T-helper 2 cell (primary cell): ENCODE results near the gene PAN2.
"Not testable (repeated sequence)": the region's sequence is repeated elsewhere in the genome, so short reads cannot be mapped to it uniquely, and the experiment has no call there.

ENCODE experiments used
- DNase-seq, 5 experiments: peaks; one replicate each; pipeline versions ENCODE4 v3.0.0 to v3.0.0-alpha.2; 2012 to 2022
- total RNA-seq, 2 donors: gene quantifications; one replicate each; lab custom pipeline; 2026; lab: John Stamatoyannopoulos, UW

The PAN2 gene, protein sequence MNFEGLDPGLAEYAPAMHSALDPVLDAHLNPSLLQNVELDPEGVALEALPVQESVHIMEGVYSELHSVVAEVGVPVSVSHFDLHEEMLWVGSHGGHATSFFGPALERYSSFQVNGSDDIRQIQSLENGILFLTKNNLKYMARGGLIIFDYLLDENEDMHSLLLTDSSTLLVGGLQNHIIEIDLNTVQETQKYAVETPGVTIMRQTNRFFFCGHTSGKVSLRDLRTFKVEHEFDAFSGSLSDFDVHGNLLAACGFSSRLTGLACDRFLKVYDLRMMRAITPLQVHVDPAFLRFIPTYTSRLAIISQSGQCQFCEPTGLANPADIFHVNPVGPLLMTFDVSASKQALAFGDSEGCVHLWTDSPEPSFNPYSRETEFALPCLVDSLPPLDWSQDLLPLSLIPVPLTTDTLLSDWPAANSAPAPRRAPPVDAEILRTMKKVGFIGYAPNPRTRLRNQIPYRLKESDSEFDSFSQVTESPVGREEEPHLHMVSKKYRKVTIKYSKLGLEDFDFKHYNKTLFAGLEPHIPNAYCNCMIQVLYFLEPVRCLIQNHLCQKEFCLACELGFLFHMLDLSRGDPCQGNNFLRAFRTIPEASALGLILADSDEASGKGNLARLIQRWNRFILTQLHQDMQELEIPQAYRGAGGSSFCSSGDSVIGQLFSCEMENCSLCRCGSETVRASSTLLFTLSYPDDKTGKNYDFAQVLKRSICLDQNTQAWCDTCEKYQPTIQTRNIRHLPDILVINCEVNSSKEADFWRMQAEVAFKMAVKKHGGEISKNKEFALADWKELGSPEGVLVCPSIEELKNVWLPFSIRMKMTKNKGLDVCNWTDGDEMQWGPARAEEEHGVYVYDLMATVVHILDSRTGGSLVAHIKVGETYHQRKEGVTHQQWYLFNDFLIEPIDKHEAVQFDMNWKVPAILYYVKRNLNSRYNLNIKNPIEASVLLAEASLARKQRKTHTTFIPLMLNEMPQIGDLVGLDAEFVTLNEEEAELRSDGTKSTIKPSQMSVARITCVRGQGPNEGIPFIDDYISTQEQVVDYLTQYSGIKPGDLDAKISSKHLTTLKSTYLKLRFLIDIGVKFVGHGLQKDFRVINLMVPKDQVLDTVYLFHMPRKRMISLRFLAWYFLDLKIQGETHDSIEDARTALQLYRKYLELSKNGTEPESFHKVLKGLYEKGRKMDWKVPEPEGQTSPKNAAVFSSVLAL
- 103 to 127 reads per million in 2 donors for total RNA-seq

GRCh38 chr12:56333679-56334489 lies at the start of gene PAN2:
PAN2 (minus strand) TSS chr12:56334000; CDS start chr12:56333094, 906 bp downstream.
- peak; percentile 71 to 98 (median 88) for DNase-seq

DNA sequence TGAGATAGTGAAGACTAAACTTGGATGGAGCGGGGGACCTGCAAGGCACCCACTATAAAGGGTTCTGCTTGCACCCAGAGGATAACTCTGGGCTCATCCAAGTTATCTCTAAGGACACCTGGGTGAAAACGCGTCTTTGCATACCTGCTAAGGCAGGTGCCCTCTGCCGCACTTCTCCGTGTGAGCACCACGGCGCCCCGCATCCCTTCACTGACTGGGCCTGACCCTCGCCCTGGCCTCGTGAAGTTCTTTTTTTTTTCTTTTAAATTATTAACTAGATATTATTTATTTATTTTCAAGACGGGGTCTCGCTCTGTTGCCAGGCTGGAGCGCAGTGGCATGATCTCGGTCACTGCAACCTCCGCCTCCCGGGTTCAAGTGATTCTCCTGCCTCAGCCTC lies 48.8 kb upstream of the PAN2 start:
- no peak for DNase-seq

DNA sequence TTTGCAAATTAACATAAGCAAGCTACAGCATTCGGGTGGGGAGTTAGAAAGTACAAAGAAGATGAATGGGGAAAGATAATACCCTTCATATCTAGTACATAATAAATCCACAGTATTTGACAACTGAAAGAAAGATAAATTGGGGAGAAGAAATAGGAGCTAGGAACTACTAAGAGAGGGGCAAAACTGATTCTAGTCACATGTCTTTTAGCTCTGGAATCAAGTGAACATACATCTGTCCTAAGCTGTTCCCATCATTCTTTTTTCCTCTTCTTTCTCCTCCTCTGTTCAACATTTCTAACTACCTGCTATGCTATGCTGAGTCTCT lies 44.2 kb upstream of the PAN2 start:
- no peak for DNase-seq

DNA sequence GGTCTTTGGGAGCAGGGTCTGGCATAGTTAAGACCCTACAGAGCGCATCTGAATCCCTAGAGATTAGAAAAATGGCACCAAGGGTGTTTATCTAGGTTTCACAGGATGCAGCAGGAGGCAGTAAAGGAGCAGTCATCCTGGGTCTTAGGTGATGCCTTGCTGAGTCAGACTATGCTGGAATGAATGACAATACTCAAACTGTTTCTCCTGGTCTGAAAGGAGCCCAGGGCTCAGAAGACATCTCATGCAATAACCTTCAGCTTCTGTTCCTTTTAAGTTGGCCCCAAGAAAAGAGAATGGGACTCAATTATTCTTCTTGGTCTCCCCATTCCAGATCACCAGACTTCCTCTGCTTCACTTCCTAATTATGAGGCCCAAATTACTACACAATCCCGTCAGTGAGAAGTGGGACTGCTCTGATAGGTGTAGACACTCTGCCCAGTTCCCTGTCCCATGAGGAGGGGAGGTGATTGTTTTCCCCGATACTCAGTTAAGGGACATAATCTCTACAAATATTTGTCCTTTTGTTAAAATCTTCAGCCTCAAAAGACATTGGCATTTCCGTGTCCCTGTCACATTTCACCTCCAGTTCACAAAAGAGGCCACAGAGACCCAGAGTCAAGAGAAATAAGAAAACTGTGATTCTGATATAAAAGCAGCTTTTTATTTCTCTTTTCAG lies 43.6 kb upstream of the PAN2 start:
- DNase-seq, result no peak

- DNase-seq, result no peak
These were observed 42.0 kb upstream of the PAN2 start for GRCh38 chr12:56375598-56376434.

DNA sequence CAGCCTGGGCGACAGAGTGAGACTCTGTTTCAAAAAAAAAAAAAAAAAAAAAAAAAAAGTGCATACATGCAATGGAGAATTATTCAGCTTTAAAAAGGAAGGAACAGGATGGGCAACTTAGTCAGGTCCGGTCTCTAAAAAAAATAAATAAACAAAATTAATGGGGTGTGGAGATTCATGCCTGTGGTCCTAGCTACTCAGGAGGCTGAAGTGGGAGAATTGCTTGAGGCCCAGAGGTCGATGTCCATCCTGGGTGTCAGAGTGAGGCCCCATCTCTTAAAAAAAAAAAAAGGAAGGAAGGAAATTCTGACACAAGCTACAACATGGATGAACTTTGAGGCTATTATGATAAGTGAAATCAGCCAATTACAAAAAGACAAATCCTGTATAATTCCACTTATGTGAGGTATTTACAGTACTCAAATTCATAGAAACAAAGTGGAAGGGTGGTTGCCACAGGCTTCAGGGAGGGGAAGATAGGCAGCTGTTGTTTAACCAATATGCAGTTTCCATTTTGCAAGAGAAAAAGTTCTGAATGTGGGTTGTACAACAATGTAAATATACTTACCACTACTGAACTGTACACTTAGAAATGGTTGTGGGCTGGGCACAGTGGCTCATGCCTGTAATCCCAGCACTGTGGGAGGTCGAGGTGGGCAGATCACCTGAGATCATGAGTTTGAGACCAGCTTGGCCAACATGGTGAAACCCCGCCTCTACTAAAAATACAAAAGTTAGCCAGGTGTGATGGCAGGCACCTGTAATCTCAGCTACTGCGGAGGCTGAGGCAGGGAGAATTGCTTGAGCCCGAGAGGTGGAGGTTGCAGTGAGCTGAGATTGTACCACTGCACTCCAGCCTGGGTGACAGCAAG lies 41.2 kb upstream of the PAN2 start:
- no peak for DNase-seq

DNA sequence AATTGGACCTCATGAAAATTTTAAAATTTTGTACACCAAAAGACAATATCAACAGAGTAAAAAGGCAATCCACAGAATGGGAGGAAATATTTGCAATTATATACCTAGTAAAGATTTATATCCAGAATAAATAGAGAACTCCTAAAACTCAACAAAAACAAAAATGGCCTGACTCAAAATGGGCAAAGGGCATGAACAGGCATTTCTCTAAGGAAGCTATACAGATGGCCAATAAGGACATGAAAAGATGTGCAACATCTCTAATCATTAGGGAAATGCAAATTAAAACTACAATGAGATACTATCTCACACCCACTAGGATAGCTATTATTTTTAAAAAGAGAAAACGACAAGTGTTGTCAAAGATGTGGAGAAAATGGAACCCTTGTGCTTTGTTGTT lies 39.7 kb upstream of the PAN2 start:
- DNase-seq, result no peak

DNA sequence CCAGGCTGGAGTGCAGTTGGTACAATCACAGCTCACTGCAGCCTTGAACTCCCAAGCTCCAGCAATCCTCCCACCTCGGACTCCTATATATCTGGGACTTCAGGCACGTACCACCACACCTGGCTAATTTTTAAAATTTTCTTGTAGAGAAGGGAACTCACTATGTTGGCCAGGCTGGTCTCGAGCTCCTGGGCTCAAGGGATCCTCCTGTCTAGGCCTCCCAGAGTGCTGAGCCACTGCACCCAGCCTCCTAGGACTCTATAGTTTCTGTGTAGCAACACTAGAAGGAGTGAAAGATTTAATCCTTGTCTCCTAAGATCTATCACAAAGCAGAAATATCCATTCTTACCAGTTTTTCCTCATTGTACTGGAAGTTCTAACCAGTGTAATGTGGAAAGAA lies 33.1 kb upstream of the PAN2 start:
- no peak for DNase-seq

DNA sequence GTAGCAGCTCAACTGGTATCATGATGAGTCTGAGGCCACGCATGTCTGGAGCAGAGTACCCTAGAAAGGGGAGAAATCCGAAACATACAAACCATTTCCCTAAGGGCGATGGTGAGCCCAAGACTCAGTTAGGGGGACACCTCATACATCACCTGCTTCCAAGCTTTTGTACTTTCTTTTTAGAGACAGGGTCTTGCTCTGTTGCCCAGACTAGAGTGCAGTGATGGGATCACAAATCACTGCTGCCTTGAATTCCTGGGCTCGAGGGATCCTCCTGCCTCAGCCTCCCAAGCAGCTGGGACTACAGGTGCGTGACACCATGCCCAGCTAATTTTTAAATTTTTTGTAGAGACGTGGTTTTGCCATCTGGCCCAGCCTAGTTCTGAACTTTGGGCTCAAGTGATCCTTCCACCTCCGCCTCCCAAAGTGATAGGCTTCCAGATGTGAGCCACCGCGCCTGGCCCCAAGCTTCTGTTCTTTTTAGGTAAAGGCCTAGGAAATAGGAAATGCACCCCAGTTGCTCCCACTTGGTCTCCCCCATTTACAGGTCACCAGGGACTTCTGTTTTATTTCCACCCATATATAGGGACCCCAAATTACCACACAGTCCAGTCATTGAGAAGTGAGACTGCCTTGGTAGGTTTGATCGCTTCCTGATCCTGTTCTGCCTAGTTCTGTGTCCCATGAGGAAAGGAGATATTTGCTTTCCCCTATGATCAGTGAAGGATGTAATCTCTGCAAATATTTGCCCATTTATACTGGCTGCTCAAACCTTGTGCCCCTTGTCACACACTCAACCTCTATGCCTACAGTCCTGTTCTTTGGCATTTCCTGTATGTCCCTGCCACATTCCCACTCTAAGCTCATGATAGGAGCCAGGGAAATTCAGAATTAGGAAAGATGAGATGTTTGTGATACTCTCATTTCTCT lies 28.6 kb upstream of the PAN2 start, which contains the start of gene APOF:
TSS of gene APOF (minus strand) at position 728 of the 930 bp plus-strand sequence. CDS start at position 616, 112 bp downstream.
- DNase-seq, result no peak

DNA sequence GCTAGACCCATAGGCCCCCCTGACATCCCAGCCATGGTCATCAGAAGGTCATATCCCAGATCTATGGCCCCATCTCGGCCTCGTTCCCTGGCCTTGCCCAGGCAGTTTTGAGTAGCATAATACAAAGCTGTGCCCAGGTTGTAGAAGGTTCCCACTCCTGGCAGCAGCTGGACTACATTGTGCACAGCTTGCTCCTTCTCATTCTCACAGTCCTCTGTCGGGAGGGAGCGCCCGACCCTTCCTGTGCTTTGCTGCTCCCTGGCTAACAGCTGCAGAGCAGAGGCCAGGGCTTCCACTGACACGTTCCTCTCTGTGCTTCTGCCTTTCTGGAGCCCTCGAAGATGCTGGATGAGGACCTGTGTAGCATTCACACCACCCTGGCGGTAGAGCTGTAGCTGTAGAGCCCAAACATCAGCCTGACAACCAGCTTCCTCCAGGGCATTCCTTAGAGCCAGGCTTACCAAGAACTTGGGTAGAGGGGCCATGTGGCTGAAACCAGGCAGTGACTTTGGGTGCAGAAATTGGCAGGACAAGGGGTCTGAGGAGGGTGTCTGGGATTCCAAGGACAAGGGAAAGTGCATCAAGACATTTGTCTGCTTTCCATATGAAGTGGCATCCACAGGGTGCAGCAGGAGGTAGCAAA lies 27.8 kb upstream of the PAN2 start:
- no peak for DNase-seq

- DNase-seq, result peak; percentile 97 to 100 (median 99)
These were observed 26.3 kb upstream of the PAN2 start, which contains the start of gene STAT2 for GRCh38 chr12:56359851-56360767. STAT2 (minus strand) TSS chr12:56360107; CDS start chr12:56356571, 3,536 bp downstream.

DNA sequence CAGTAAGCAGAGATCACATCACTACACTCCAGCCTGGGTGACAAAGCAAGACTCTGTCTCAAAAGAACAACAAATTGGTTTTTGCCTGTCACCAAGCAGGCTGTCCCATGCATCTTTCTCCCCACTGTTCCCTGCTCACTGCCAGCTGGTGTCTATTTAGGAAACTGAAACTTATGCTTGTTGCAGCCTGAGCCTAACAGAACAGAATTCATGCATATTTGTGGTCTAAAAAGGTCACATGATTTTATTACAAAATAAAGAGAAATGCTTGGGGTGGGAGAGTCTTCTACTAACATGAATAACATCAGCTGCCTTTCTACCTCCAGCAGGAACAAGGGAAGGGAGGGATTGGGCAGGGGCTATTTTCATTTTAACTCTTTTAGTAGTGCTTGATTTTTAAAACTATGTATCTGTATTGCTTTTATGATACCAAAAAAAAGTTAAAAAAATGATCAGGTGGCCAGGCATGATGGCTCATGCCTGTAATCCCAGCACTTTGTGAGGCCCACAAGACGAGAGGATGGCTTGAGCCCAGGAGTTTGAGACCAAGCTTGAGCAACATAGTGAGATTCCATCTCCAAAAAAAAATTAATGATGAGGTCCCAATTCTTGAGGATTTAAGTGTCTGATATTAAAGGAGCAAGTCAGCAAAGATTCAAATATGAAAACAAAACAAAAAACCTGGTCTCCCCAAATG lies 25.2 kb upstream of the PAN2 start:
- peak in 1 of 5 experiments; percentile 36 for DNase-seq

DNA sequence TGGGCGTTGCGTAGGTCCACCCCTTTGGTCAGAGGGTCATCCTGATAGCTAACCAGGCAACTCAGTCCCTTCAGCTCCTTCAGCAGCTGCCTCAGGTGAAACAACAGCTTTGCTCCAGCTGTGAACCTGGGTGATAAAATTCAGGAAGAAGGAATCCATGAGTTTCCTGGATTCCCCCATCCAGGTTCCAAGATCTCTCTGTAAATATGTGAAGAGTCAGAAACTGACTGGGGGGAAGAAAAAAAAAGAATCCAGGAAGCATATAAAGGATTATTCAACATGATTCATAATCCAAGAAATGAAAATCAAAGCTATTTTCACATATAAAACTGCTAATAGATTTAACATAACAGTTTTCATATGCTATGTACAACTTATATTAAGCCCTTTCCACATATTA lies 17.5 kb upstream of the PAN2 start:
- DNase-seq, result no peak

GRCh38 chr12:56350662-56351061 lies 16.9 kb upstream of the PAN2 start:
- no peak for DNase-seq

DNA sequence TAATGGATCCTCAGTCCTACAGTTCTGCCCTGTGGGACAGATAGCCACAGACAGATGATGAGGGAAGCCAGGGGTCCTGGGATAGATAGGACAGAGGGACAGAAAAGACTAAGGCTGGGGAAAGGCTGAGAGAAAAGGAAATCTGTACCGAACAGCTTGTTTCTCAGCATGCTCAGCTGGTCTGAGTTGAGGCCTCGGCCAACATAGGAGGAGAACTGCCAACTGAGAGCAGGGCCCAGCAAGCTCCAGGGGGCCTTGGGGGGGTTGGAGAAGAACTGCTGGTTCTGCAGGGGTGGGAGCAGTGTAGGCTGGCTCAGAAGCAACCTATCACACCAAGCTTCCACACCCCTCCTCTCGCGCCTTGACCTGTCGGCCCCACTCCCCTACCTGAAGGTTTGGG lies 15.0 kb upstream of the PAN2 start:
- DNase-seq, result no peak

- DNase-seq, result not testable (repeated sequence)
These were observed 13.5 kb upstream of the PAN2 start for GRCh38 chr12:56347255-56347654.
